Inferior parietal cortex (tissue), 1 donor: ENCODE results near the gene RC3H2.

Source experiments
- DNase-seq: peaks from one replicate; pipeline ENCODE4 v3.0.0-alpha.2; 2016; ENCODE audit errors: extremely low spot score

Gene RC3H2

GRCh38 chr9:122800066-122801060 lies 104.8 kb downstream of the RC3H2 start, which contains the start of gene OR1K1:
Gene OR1K1, plus strand, starts transcription at chr9:122800123. Its CDS starts 0 bp downstream, at chr9:122800123.
- DNase-seq, result no peak

GRCh38 chr9:122797316-122798063 lies 107.7 kb downstream of the RC3H2 start:
- no peak for DNase-seq
